Psoas muscle (tissue), 8 donors: ENCODE results near the gene SYNM. TPM values are rescaled to one million over a fixed set of nuclear protein-coding genes. Genes with fewer than 3 reads are reported as not detected.

Experiments used
- ATAC-seq, 4 donors: fragments of 200-7000 bp; cut with Tn5 transposase; one replicate each; pipeline ENCODE4 v1.9.1; 2020; ENCODE audit warnings: moderate library complexity in 3 of 4, mild to moderate bottlenecking in 2 of 4
- DNase-seq, 2 donors: peaks; one replicate each; pipeline ENCODE4 v3.0.0-alpha.2; 2020
- H3K27ac ChIP-seq: fragments of 200-600 bp; one replicate; pipeline ENCODE4 v1.8.0; 2022
- H3K27me3 ChIP-seq, 3 donors: fragments of 200-600 bp in 1 of 3; one replicate each; pipeline versions ENCODE4 v1.6.1 to v1.8.0; 2013 to 2022; ENCODE audit warnings: low read length in 2 of 3, mild to moderate bottlenecking in 2 of 3, moderate library complexity in 1 of 3; ENCODE audit not compliant: insufficient read depth in 3 of 3
- H3K36me3 ChIP-seq, 2 donors: fragments of 200-600 bp in 1 of 2; one replicate each; pipeline versions ENCODE4 v1.6.1 to v1.8.0; 2013 to 2022; ENCODE audit warnings: low read depth in 1 of 2, mild to moderate bottlenecking in 1 of 2, moderate library complexity in 1 of 2; ENCODE audit not compliant: insufficient read depth in 1 of 2
- H3K4me1 ChIP-seq: fragments of 200-600 bp; one replicate; pipeline ENCODE4 v1.8.0; 2022
- H3K4me3 ChIP-seq: fragments of 200-600 bp; one replicate; pipeline ENCODE4 v1.8.0; 2022; ENCODE audit warnings: mild to moderate bottlenecking
- H3K9me3 ChIP-seq: fragments of 200-600 bp; one replicate; pipeline ENCODE4 v1.8.0; 2022
- CTCF ChIP-seq: fragments of 200-600 bp; IDR thresholded peaks from one replicate; pipeline ENCODE4 v1.8.0; 2022; ENCODE audit warnings: antibody characterized with exemption
- WGBS, 3 donors: extraction: QIAGEN DNeasy Blood & Tissue Kit; methylation state at CpG; one replicate each; pipeline versions ENCODE4 v1.1.6 to v1.1.7; 2013; 5-methylcytosine and 5-hydroxymethylcytosine counted together
- intact Hi-C, 2 donors: fragments of 100-400 bp; cut with DNase I; formaldehyde crosslinking; loops; one replicate each; pipeline versions ENCODE4 v1.11.0 to v1.14.2; 2022
- polyA plus RNA-seq, 3 donors: library from polyadenylated mRNA; stranded (reverse); fragments of 200-250 nt; gene quantifications; one replicate each; pipeline ENCODE4 v1.2.3, GENCODE V29; 2013
- total RNA-seq, 4 donors: library from RNA; stranded (reverse); fragmentation: NEBNext Ultra II Directional in 2 of 4; extraction: Animal tissue kit (Norgen Biotek cat#: 25700) in 2 of 4; gene quantifications; one replicate each; pipeline versions ENCODE4 v1.2.1 to v1.2.4, GENCODE V29; 2021 to 2023
- donor health status: healthy with polysubstance abuse.
- donor health status: DM: no; HTN: no; CAD: no; lungs with moderate emphysema.
- donor health status: Bipolar disorder and iron deficiency.
- donor health status: healthy.
- donor health status: DM: yes; HTN: yes; CAD: no.
- donor health status: DM: no; HTN: no; CAD: no.
- donor health status: DM: no; HTN: no; CAD: no.
- donor health status: DM: yes; HTN: yes; CAD: no.

SYNM gene
- total and polyA plus RNA-seq, 7 donors, result 77.5 to 380 (median 291) TPM

GRCh38 chr15:99099661-99100060, 5.2 kb upstream of the SYNM start:
- Histone ChIP-seq H3K4me1 (peaks cover 26% of the 10 kb centered on the region), H3K27me3 (no peaks in the 10 kb centered on the region), H3K27ac (peak overlapping the region; percentile 83), H3K9me3 (no peaks in the 10 kb centered on the region), H3K36me3 (no peaks in the 10 kb centered on the region), H3K4me3 (peak overlapping the region; percentile 65)
- intact Hi-C loops, result loop anchor here in 1 of 2 donors (1.0 to 5.0 kb wide), 2 partner anchors 68 to 114 kb away; no protein-coding TSS in a partner anchor
- ATAC-seq (no peak), DNase-seq (no peak)
- no peak for TF ChIP-seq CTCF
- 89 to 93% (median 93%) methylated on average over 7 of the region's 7 CpGs for WGBS, 3 donors

GRCh38 chr15:99100245-99101173, 4.4 kb upstream of the SYNM start:
- peak; percentile 84 to 92 for DNase-seq
- peak; percentile 39 to 56 (median 44) for ATAC-seq
- peaks cover 26% of the 10 kb centered on the region for H3K4me1 ChIP-seq
- intact Hi-C loops, result loop anchor here in 1 of 2 donors (1.0 to 5.0 kb wide), 2 partner anchors 67 to 113 kb away; no protein-coding TSS in a partner anchor
- H3K9me3 ChIP-seq, result no peaks in the 10 kb centered on the region
- 4 to 5% (median 5%) methylated on average over 47 to 50 of the region's 50 CpGs for WGBS, 3 donors
- H3K27me3 ChIP-seq, result no peaks in the 10 kb centered on the region
- H3K4me3 ChIP-seq, result peak overlapping the region; percentile 65
- H3K27ac ChIP-seq, result peak overlapping the region; percentile 83
- TF ChIP-seq CTCF, result peak; percentile 85
- no peaks in the 10 kb centered on the region for H3K36me3 ChIP-seq

GRCh38 chr15:99101501-99101900, 3.4 kb upstream of the SYNM start:
- DNase-seq, result no peak
- WGBS, 3 donors, result 75 to 93% (median 90%) methylated on average over 7 of the region's 7 CpGs
- intact Hi-C loops, result loop anchor here in 1 of 2 donors (5.0 kb wide), 1 partner anchor 66 kb away; no protein-coding TSS in a partner anchor
- H3K36me3 ChIP-seq, result no peaks in the 10 kb centered on the region
- H3K27me3 ChIP-seq, result no peaks in the 10 kb centered on the region
- H3K4me3 ChIP-seq, result no peak overlapping the region
- H3K4me1 ChIP-seq, result peaks cover 26% of the 10 kb centered on the region
- no peak for TF ChIP-seq CTCF
- no peaks in the 10 kb centered on the region for H3K9me3 ChIP-seq
- no peak overlapping the region for H3K27ac ChIP-seq
- no peak for ATAC-seq

GRCh38 chr15:99102332-99103235, 2.3 kb upstream of the SYNM start:
- WGBS, 3 donors, result 57 to 69% (median 66%) methylated on average over 13 of the region's 13 CpGs
- H3K36me3 ChIP-seq, result no peaks in the 10 kb centered on the region
- H3K27me3 ChIP-seq, result no peaks in the 10 kb centered on the region
- intact Hi-C loops, result loop anchor here in 1 of 2 donors (5.0 kb wide), 1 partner anchor 65 kb away; no protein-coding TSS in a partner anchor
- peak overlapping the region; percentile 32 for H3K27ac ChIP-seq
- H3K4me3 ChIP-seq, result no peak overlapping the region
- peaks cover 18% of the 10 kb centered on the region for H3K4me1 ChIP-seq
- no peaks in the 10 kb centered on the region for H3K9me3 ChIP-seq
- TF ChIP-seq CTCF, result no peak
- no peak for DNase-seq
- ATAC-seq, result no peak
